IMR-90 (cell line): ENCODE results near the gene NR1I3. TPM values are rescaled to one million over a fixed set of nuclear protein-coding genes. Genes with fewer than 3 reads are reported as not detected.

ENCODE experiments used
- ATAC-seq: fragments of 200-7000 bp; cut with Tn5 transposase; 2 replicates; pipeline ENCODE4 v1.9.1; 2020; ENCODE audit warnings: low read depth, mild to moderate bottlenecking, moderate library complexity
- BruUV-seq: library from RNA; stranded (reverse); fragments of 400-500 nt; replicated peaks from 2 replicates; lab custom pipeline; 2021; lab: Mats Ljungman, UMichigan
- CTCF ChIA-PET: fragments of 300-600 bp; formaldehyde crosslinking; extraction: SDS; loops from one replicate; lab custom pipeline; 2021; ENCODE audit warnings: antibody characterized with exemption; lab: Yijun Ruan, JAX
- POLR2A ChIA-PET: fragments of 300-600 bp; sonication (Branson Sonifier 250); formaldehyde crosslinking; loops from one replicate; lab custom pipeline; 2022; ENCODE audit warnings: antibody characterized with exemption; ENCODE audit not compliant: unreplicated experiment; lab: Charles Lee
- DNase-seq: peaks from one replicate; pipeline ENCODE4 v3.0.0; 2013
- H2AFZ ChIP-seq: replicated peaks from 2 replicates; pipeline ENCODE3; 2013; ENCODE audit warnings: low read length, mild to moderate bottlenecking; ENCODE audit not compliant: poor library complexity
- H2AK5ac ChIP-seq: 2 replicates; pipeline ENCODE4 v1.6.1; 2013; ENCODE audit warnings: low read depth, low read length, inconsistent platforms
- H2AK9ac ChIP-seq: replicated peaks from 2 replicates; pipeline ENCODE3; 2013; ENCODE audit warnings: mild to moderate bottlenecking, low read depth, low read length, moderate library complexity; ENCODE audit not compliant: poor library complexity
- H2BK120ac ChIP-seq: 2 replicates; pipeline ENCODE4 v1.6.1; 2013; ENCODE audit warnings: low read depth, low read length, inconsistent platforms
- H2BK15ac ChIP-seq: 3 replicates; pipeline ENCODE4 v1.6.1; 2013; ENCODE audit warnings: low read depth, low read length, inconsistent platforms
- H2BK20ac ChIP-seq: 2 replicates; pipeline ENCODE4 v1.6.1; 2013; ENCODE audit warnings: low read depth, mild to moderate bottlenecking, inconsistent platforms, low read length, moderate library complexity
- H2BK5ac ChIP-seq: 2 replicates; pipeline ENCODE4 v1.6.1; 2013; ENCODE audit warnings: mild to moderate bottlenecking, low read depth, low read length, inconsistent platforms; ENCODE audit not compliant: poor library complexity, severe bottlenecking
- H3K14ac ChIP-seq: replicated peaks from 2 replicates; pipeline ENCODE4 v1.6.1; 2013; ENCODE audit warnings: low read depth, low read length, inconsistent platforms
- H3K18ac ChIP-seq: 2 replicates; pipeline ENCODE4 v1.6.1; 2013; ENCODE audit warnings: low read depth, low read length, control low read depth
- H3K23ac ChIP-seq: 2 replicates; pipeline ENCODE4 v1.6.1; 2013; ENCODE audit warnings: low read depth, low read length, inconsistent platforms
- H3K27ac ChIP-seq: 2 replicates; pipeline ENCODE4 v1.5.1; 2013; ENCODE audit warnings: mild to moderate bottlenecking, control low read depth, low read length; ENCODE audit not compliant: insufficient read depth
- H3K27me3 ChIP-seq: 2 replicates; pipeline ENCODE4 v1.6.1; 2013; ENCODE audit warnings: low read length; ENCODE audit not compliant: control insufficient read depth, insufficient read depth
- H3K36me3 ChIP-seq: 2 replicates; pipeline ENCODE4 v1.6.1; 2013; ENCODE audit warnings: low read length, mixed read lengths; ENCODE audit not compliant: control insufficient read depth, insufficient read depth
- H3K4ac ChIP-seq: 2 replicates; pipeline ENCODE4 v1.6.1; 2013; ENCODE audit warnings: low read depth, low read length, inconsistent platforms
- H3K4me1 ChIP-seq: 2 replicates; pipeline ENCODE4 v1.6.1; 2013; ENCODE audit warnings: low read length, mixed read lengths; ENCODE audit not compliant: control insufficient read depth, insufficient read depth
- H3K4me2 ChIP-seq: 2 replicates; pipeline ENCODE4 v1.6.1; 2013; ENCODE audit warnings: low read depth, mild to moderate bottlenecking, control low read depth, low read length, moderate library complexity
- H3K4me3 ChIP-seq: 2 replicates; pipeline ENCODE4 v1.5.1; 2013; ENCODE audit warnings: low read depth, mild to moderate bottlenecking, control low read depth, low read length, moderate library complexity; ENCODE audit not compliant: insufficient read depth
- H3K56ac ChIP-seq: 2 replicates; pipeline ENCODE4 v1.6.1; 2013; ENCODE audit warnings: low read length, inconsistent platforms; ENCODE audit not compliant: insufficient read depth; ENCODE audit errors: extremely low read depth
- H3K79me1 ChIP-seq, 2 experiments: 2 replicates each; pipeline ENCODE4 v1.6.1; 2013; ENCODE audit warnings: low read length in 2 of 2, inconsistent platforms in 1 of 2, low read depth in 1 of 2
- H3K9ac ChIP-seq: 2 replicates; pipeline ENCODE4 v1.6.1; 2013; ENCODE audit warnings: low read depth, low read length, control low read depth
- H3K9me1 ChIP-seq: 2 replicates; pipeline ENCODE4 v1.6.1; 2013; ENCODE audit warnings: low read length, inconsistent platforms; ENCODE audit not compliant: insufficient read depth
- H3K9me3 ChIP-seq: 2 replicates; pipeline ENCODE4 v1.6.1; 2013; ENCODE audit warnings: low read length; ENCODE audit not compliant: control insufficient read depth, insufficient read depth
- H4K20me1 ChIP-seq: 2 replicates; pipeline ENCODE4 v1.6.1; 2013; ENCODE audit warnings: low read length, inconsistent platforms; ENCODE audit not compliant: insufficient read depth
- H4K5ac ChIP-seq: 2 replicates; pipeline ENCODE4 v1.6.1; 2013; ENCODE audit warnings: mild to moderate bottlenecking, low read depth, low read length, control low read depth
- H4K8ac ChIP-seq, 2 experiments: 2 replicates each; pipeline ENCODE4 v1.6.1; 2013; ENCODE audit warnings: low read depth in 2 of 2, low read length in 2 of 2, control low read depth in 1 of 2, inconsistent platforms in 1 of 2
- H4K91ac ChIP-seq: 2 replicates; pipeline ENCODE4 v1.6.1; 2013; ENCODE audit warnings: low read depth, low read length, inconsistent platforms; ENCODE audit not compliant: insufficient read depth
- CEBPB ChIP-seq: IDR thresholded peaks from 2 replicates; pipeline ENCODE4 v1.6.1; 2012; ENCODE audit warnings: low read depth, low read length, improper control_type of control experiment
- CHD1 ChIP-seq: IDR thresholded peaks from 2 replicates; pipeline ENCODE4 v1.6.1; 2012; ENCODE audit warnings: low read depth, low read length, improper control_type of control experiment
- CTCF ChIP-seq: conservative IDR thresholded peaks from 2 replicates; pipeline ENCODE4 v1.5.1; 2012; ENCODE audit warnings: mild to moderate bottlenecking, low read depth, low read length, improper control_type of control experiment
- FOS ChIP-seq: fragments of 150-350 bp; IDR thresholded peaks from 2 replicates; pipeline ENCODE4 v1.6.1; 2016; ENCODE audit warnings: low read depth, low read length
- MAZ ChIP-seq: IDR thresholded peaks from 2 replicates; pipeline ENCODE4 v1.6.1; 2012; ENCODE audit warnings: low read depth, mild to moderate bottlenecking, low read length, improper control_type of control experiment, moderate library complexity, borderline replicate concordance
- MXI1 ChIP-seq: IDR thresholded peaks from 2 replicates; pipeline ENCODE4 v1.6.1; 2012; ENCODE audit warnings: low read depth, mild to moderate bottlenecking, low read length, moderate library complexity, borderline replicate concordance
- POLR2A ChIP-seq: IDR thresholded peaks from 2 replicates; pipeline ENCODE4 v1.6.1; 2012; ENCODE audit warnings: mild to moderate bottlenecking, low read depth, low read length
- RAD21 ChIP-seq: IDR thresholded peaks from 2 replicates; pipeline ENCODE4 v1.6.1; 2012; ENCODE audit warnings: low read length, improper control_type of control experiment
- RCOR1 ChIP-seq: IDR thresholded peaks from 2 replicates; pipeline ENCODE4 v1.6.1; 2012; ENCODE audit warnings: mild to moderate bottlenecking, low read length, improper control_type of control experiment; ENCODE audit not compliant: insufficient replicate concordance
- RFX5 ChIP-seq: IDR thresholded peaks from 2 replicates; pipeline ENCODE4 v1.8.0; 2012; ENCODE audit warnings: low read depth, mild to moderate bottlenecking, low read length, moderate library complexity
- SMC3 ChIP-seq: fragments of 150-350 bp; IDR thresholded peaks from 2 replicates; pipeline ENCODE4 v1.6.1; 2016; ENCODE audit warnings: low read depth, mild to moderate bottlenecking, antibody characterized with exemption, low read length, moderate library complexity
- WGBS, 2 experiments: methylation state at CpG; one replicate each; pipeline versions ENCODE4 v1.1.5 to v1.1.7; 2013; ENCODE audit warnings: missing lambda C conversion rate in 2 of 2; ENCODE audit not compliant: insufficient read length in 1 of 2; ENCODE audit errors: extremely low coverage in 2 of 2; 5-methylcytosine and 5-hydroxymethylcytosine counted together
- dilution Hi-C: fragments of 300-500 bp; cut with HindIII; formaldehyde crosslinking; loops from one replicate; pipeline ENCODE4 v1.14.3; 2018; ENCODE audit warnings: low sequenced_read_pairs; ENCODE audit not compliant: unreplicated experiment
- in situ Hi-C: fragments of 300-500 bp; cut with MboI; formaldehyde crosslinking; loops from 3 replicates; pipeline ENCODE4 v1.14.3; 2019; ENCODE audit warnings: low sequenced_read_pairs, inconsistent platforms, mixed read lengths
- intact Hi-C: fragments of 100-400 bp; cut with micrococcal nuclease; formaldehyde crosslinking; loops from 2 replicates; pipeline ENCODE4 v1.10.0; 2022
- polyA plus RNA-seq, 3 experiments: library from polyadenylated mRNA; depleted of rRNA; stranded (reverse); fragments of >200 nt; gene quantifications; 2 replicates each; pipeline ENCODE4 v1.2.3, GENCODE V29; 2012; ENCODE audit warnings: low replicate concordance in 1 of 3
- total RNA-seq: library from RNA; depleted of rRNA; stranded (reverse); fragments of >200 nt; gene quantifications from 2 replicates; pipeline ENCODE4 v1.2.3, GENCODE V29; 2012
- TF ChIP-seq, protein P1 (sequence below): fragments of 150-350 bp; IDR thresholded peaks from 2 replicates; pipeline ENCODE4 v1.6.1; 2016; ENCODE audit warnings: low read depth, mild to moderate bottlenecking, low read length, moderate library complexity, borderline replicate concordance

The NR1I3 gene
- total and polyA plus RNA-seq, 2 of the 4 experiments (the other 2 are of a cell fraction): not detected

GRCh38 chr1:161187311-161187710 is 50.7 kb downstream of the NR1I3 start:
- no peak overlapping the region for H3K9ac ChIP-seq
- no peak overlapping the region for H2AK9ac ChIP-seq
- no peak overlapping the region for H3K4me2 ChIP-seq
- H3K4me1 ChIP-seq: peaks cover 3% of the 10 kb centered on the region
- H3K23ac ChIP-seq: no peak overlapping the region
- no peaks in the 10 kb centered on the region for H3K9me3 ChIP-seq
- no peak overlapping the region for H2AK5ac ChIP-seq
- DNase-seq: no peak
- no peaks in the 10 kb centered on the region for H3K27me3 ChIP-seq
- no peak overlapping the region for H2BK5ac ChIP-seq
- H3K27ac ChIP-seq: no peak overlapping the region
- ChIA-PET POLR2A (no interaction called here), CTCF (no interaction called here)
- ATAC-seq: no peak
- H3K36me3 ChIP-seq: no peaks in the 10 kb centered on the region
- dilution Hi-C loops (no loop called here), in situ Hi-C loops (no loop called here), intact Hi-C loops (no loop called here)
- H3K56ac ChIP-seq: no peak overlapping the region
- no peak overlapping the region for H3K4me3 ChIP-seq
- no peak overlapping the region for H4K91ac ChIP-seq
- no peak overlapping the region for H3K4ac ChIP-seq
- TF ChIP-seq CEBPB: no peak
- TF ChIP-seq CHD1: no peak
- TF ChIP-seq FOS: no peak
- no peak for TF ChIP-seq POLR2A
- no peak for TF ChIP-seq RFX5
- TF ChIP-seq MAZ: no peak
- no peak for TF ChIP-seq RAD21
- TF ChIP-seq SMC3: no peak
- TF ChIP-seq CTCF: no peak
- TF ChIP-seq, protein P1, sequence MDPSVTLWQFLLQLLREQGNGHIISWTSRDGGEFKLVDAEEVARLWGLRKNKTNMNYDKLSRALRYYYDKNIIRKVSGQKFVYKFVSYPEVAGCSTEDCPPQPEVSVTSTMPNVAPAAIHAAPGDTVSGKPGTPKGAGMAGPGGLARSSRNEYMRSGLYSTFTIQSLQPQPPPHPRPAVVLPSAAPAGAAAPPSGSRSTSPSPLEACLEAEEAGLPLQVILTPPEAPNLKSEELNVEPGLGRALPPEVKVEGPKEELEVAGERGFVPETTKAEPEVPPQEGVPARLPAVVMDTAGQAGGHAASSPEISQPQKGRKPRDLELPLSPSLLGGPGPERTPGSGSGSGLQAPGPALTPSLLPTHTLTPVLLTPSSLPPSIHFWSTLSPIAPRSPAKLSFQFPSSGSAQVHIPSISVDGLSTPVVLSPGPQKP: no peak
- no peak for TF ChIP-seq MXI1
- no peak for TF ChIP-seq RCOR1
- no peak overlapping the region for H3K14ac ChIP-seq
- no peak overlapping the region for H4K5ac ChIP-seq
- H3K18ac ChIP-seq: no peak overlapping the region
- no peaks in the 10 kb centered on the region for H3K79me1 ChIP-seq
- no peak overlapping the region for H2BK15ac ChIP-seq
- no peak overlapping the region for H2BK120ac ChIP-seq
- BruUV-seq: no TSS peak
- no CpG with 5 or more reads among the region's 3 CpGs for WGBS, 2 experiments
- H2BK20ac ChIP-seq: no peak overlapping the region
- no peak overlapping the region for H4K8ac ChIP-seq
- no peak overlapping the region for H2AFZ ChIP-seq
- 0 out of 2 replicates have a peak, but pooled peaks cover 3% of the 10 kb centered on the region for H3K9me1 ChIP-seq
- no peaks in the 10 kb centered on the region for H4K20me1 ChIP-seq
